ENCODE results near the gene TSSK6.

- no peak for TF ChIP-seq CTCF (IDR thresholded peaks at IDR 0.05; ENCODE audit: low read length)
- no peak for TF ChIP-seq EZH2 (IDR thresholded peaks at IDR 0.05; ENCODE audit: borderline replicate concordance, low read length)
Observed at GRCh38 chr19:19551853-19552192, 36.5 kb upstream of the TSSK6 start.

Measured in OCI-LY1 (cell line).